Measurements from ENCODE around the gene SAMD8. TPM values are rescaled to one million over a fixed set of nuclear protein-coding genes. Genes with fewer than 3 reads are reported as not detected.

The SAMD8 gene
- total RNA-seq, 4 donors from 2014 or later: 18.5 to 23.5 (median 20.4) TPM

DNA sequence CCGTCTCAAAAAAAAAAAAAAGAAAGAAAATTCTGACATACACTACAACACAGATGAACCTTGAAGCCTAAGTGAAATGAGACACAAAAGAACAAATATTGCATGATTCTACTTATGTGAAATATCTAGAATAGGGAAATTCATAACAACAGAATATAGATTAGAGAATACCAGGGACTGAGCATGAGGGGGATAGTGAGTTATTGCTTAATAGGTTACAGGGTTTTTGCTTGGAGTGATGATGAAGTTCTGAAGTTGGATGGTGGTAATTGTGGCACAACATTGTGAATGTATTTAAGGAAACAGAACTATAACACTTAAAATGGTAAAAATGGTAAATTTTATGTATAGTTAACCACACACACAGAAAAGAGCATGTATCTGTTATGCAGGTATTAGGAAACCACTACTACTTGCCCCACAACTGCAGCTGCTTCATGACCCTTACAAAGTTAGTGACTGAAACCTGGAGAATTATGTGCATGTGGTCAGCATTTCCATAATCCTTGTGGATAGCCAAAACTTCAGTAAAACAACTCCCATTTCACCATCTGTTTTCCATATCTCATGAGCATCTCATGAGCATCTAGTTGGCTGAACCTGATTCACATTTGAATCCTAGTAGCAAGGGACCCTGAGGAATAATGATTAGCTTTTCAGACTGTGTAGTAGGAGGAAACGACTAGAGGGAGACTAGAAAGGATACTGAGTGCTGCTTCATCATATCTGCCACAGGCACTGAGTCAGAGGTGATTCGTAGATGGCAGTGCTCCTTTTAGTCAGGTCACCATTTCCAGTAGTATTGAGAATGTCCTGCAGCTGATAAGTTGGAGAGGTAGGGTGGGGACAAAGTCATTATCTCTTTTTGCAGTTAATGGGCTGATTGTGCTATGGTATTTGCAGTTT, 26.3 kb downstream of the SAMD8 start:
- Histone ChIP-seq H3K9me3 (no peaks in the 10 kb centered on the region), H3K27ac (no peak overlapping the region), H3K36me3 (no peaks in the 10 kb centered on the region), H3K27me3 (no peaks in the 10 kb centered on the region), H3K4me1 (no peaks in the 10 kb centered on the region), H3K4me3 (no peak overlapping the region)
- TF ChIP-seq POLR2A (IDR thresholded peaks at IDR 0.05): no peak
- TF ChIP-seq, protein P1, sequence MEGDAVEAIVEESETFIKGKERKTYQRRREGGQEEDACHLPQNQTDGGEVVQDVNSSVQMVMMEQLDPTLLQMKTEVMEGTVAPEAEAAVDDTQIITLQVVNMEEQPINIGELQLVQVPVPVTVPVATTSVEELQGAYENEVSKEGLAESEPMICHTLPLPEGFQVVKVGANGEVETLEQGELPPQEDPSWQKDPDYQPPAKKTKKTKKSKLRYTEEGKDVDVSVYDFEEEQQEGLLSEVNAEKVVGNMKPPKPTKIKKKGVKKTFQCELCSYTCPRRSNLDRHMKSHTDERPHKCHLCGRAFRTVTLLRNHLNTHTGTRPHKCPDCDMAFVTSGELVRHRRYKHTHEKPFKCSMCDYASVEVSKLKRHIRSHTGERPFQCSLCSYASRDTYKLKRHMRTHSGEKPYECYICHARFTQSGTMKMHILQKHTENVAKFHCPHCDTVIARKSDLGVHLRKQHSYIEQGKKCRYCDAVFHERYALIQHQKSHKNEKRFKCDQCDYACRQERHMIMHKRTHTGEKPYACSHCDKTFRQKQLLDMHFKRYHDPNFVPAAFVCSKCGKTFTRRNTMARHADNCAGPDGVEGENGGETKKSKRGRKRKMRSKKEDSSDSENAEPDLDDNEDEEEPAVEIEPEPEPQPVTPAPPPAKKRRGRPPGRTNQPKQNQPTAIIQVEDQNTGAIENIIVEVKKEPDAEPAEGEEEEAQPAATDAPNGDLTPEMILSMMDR (IDR thresholded peaks at IDR 0.05): no peak
- DNase-seq: no peak

DNA sequence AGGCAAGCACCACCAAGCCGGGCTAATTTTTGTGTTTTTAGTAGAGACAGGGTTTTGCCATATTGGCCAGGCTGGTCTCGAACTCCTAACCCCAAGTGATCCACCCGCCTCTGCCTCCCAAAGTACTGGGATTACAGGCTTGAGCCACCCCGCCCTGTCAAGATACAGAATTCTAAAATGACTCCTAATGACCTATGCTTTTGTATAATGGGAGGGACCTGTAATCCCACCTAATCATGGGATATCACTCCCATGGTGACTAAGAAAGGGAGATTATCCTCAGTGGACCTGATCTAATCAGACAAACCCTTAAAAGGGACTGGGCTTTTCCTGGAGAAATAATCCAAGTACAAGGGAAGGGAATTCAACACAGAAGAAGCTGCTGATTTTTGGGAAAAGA, 28.8 kb downstream of the SAMD8 start:
- Histone ChIP-seq H3K27ac (no peak overlapping the region), H3K4me3 (no peak overlapping the region), H3K4me1 (no peaks in the 10 kb centered on the region), H3K9me3 (no peaks in the 10 kb centered on the region), H3K36me3 (no peaks in the 10 kb centered on the region), H3K27me3 (no peaks in the 10 kb centered on the region)
- no peak for TF ChIP-seq POLR2A (IDR thresholded peaks at IDR 0.05)
- TF ChIP-seq, protein P1 (IDR thresholded peaks at IDR 0.05): no peak
- DNase-seq: no peak

DNA sequence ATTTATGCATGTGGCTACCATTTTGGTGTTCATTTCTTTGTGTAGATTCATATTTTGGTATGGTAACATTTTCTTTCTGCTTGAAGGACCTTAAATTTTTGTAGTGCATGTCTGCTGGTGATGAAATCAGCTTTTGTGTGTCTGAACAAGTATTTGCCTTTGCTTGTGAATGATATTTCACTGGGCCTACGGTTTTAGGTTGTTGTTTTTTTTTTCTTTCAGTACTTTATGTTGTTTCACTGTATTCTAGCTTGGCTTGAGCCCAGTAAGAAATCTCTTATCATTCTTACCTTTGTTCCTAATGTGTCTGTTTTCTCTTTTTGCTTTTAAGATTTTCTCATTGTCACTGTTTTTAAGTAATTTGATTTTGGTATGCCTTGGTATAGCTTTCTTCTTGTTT, 31.9 kb downstream of the SAMD8 start:
- no peaks in the 10 kb centered on the region for H3K4me1 ChIP-seq
- no peak overlapping the region for H3K4me3 ChIP-seq
- no peak for DNase-seq
- no peak overlapping the region for H3K27ac ChIP-seq
- no peaks in the 10 kb centered on the region for H3K36me3 ChIP-seq
- no peaks in the 10 kb centered on the region for H3K27me3 ChIP-seq
- no peaks in the 10 kb centered on the region for H3K9me3 ChIP-seq
- TF ChIP-seq, protein P1 (IDR thresholded peaks at IDR 0.05): no peak
- no peak for TF ChIP-seq POLR2A (IDR thresholded peaks at IDR 0.05)

DNA sequence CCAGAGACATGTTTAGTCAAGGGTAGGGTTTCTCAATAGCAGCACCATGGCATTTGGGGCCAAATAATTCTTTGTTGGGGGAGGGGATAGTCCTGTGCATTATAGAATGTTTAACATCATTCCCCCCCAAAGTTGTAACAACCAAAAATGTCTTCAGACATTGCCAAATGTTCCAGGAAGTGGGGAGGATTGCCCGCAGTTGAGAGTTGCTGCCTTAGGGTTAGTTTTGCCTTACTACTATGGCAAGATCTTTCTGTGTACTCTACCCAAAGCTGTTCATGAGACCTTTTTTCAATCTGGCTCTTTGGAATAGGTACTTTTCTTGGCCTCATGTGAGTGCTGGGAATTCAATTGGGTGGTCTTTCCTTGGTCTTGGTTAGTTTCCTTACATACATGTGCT, 34.1 kb downstream of the SAMD8 start:
- DNase-seq: no peak
- H3K9me3 ChIP-seq: no peaks in the 10 kb centered on the region
- H3K27ac ChIP-seq: no peak overlapping the region
- TF ChIP-seq POLR2A (IDR thresholded peaks at IDR 0.05): no peak
- TF ChIP-seq, protein P1 (IDR thresholded peaks at IDR 0.05): no peak
- H3K36me3 ChIP-seq: peaks cover 0 to 1% (median 0%) of the 10 kb centered on the region in 3 donors
- no peaks in the 10 kb centered on the region for H3K27me3 ChIP-seq
- H3K4me1 ChIP-seq: no peaks in the 10 kb centered on the region
- no peak overlapping the region for H3K4me3 ChIP-seq

DNA sequence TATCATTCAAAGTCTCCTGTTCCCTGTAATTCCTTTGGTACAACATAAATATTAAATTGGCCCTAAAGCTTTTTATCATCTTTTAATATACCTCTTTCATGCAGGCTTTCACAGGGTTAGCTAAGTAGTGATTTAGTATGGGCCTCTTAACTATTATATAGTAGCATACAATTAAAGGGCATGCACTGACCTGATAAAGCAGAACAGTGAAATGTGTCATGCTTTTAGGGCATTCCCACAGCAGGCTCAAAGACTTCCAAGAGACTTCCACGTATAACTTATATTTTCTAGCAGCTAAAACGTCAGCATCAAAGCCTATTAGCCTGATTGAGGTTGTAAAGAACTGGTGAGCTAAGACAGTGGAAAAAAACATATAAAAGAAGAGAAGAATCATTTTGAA, 35.3 kb downstream of the SAMD8 start:
- TF ChIP-seq, protein P1 (IDR thresholded peaks at IDR 0.05): no peak
- TF ChIP-seq POLR2A (IDR thresholded peaks at IDR 0.05): no peak
- no peaks in the 10 kb centered on the region for H3K27me3 ChIP-seq
- no peaks in the 10 kb centered on the region for H3K9me3 ChIP-seq
- H3K27ac ChIP-seq: no peak overlapping the region
- H3K4me3 ChIP-seq: no peak overlapping the region
- H3K4me1 ChIP-seq: no peaks in the 10 kb centered on the region
- DNase-seq: no peak
- H3K36me3 ChIP-seq: peaks cover 0 to 13% (median 0%) of the 10 kb centered on the region in 3 donors

Data from Peyer's patch (tissue), 4 donors.